H9 (cell line): ENCODE measurements around the gene GNAS. TPM values are rescaled to one million over a fixed set of nuclear protein-coding genes. Genes with fewer than 3 reads are reported as not detected.
A peak's percentile ranks its signal among the peaks of the same experiment; 100 is the strongest.

Experiments
- DNase-seq: peaks from one replicate; pipeline ENCODE4 v3.0.0-alpha.2; 2017
- H2AFZ ChIP-seq: one replicate; pipeline ENCODE4 v1.6.1; 2013; ENCODE audit warnings: mild to moderate bottlenecking, low read length, control low read depth, moderate library complexity
- H2AK5ac ChIP-seq: 2 replicates; pipeline ENCODE4 v1.6.1; 2013; ENCODE audit warnings: low read length, control low read depth, mixed read lengths; ENCODE audit not compliant: insufficient read length
- H2BK120ac ChIP-seq: one replicate; pipeline ENCODE4 v1.6.1; 2013; ENCODE audit warnings: low read depth, mild to moderate bottlenecking, low read length, control low read depth, inconsistent platforms; ENCODE audit not compliant: poor library complexity, severe bottlenecking
- H2BK12ac ChIP-seq: 2 replicates; pipeline ENCODE4 v1.6.1; 2013; ENCODE audit warnings: low read length, control low read depth, mixed read lengths, low read depth; ENCODE audit not compliant: insufficient read length
- H2BK15ac ChIP-seq: 2 replicates; pipeline ENCODE4 v1.6.1; 2013; ENCODE audit warnings: low read depth, low read length, control low read depth
- H2BK20ac ChIP-seq: one replicate; pipeline ENCODE4 v1.6.1; 2013; ENCODE audit warnings: low read depth, mild to moderate bottlenecking, low read length, control low read depth, inconsistent platforms; ENCODE audit not compliant: poor library complexity, severe bottlenecking
- H2BK5ac ChIP-seq: 2 replicates; pipeline ENCODE4 v1.6.1; 2013; ENCODE audit warnings: low read length, control low read depth, mixed read lengths; ENCODE audit not compliant: insufficient read length
- H3K14ac ChIP-seq: 2 replicates; pipeline ENCODE4 v1.6.1; 2013; ENCODE audit warnings: low read length, control low read depth; ENCODE audit not compliant: insufficient read depth
- H3K18ac ChIP-seq: 2 replicates; pipeline ENCODE4 v1.6.1; 2013; ENCODE audit warnings: low read depth, mild to moderate bottlenecking, mixed read lengths, low read length, control low read depth; ENCODE audit not compliant: insufficient read length
- H3K23ac ChIP-seq: 2 replicates; pipeline ENCODE4 v1.6.1; 2013; ENCODE audit warnings: low read length, control low read depth, mixed read lengths, low read depth; ENCODE audit not compliant: insufficient read length
- H3K23me2 ChIP-seq: 2 replicates; pipeline ENCODE4 v1.6.1; 2013; ENCODE audit warnings: low read depth, mild to moderate bottlenecking, mixed read lengths, low read length, control low read depth; ENCODE audit not compliant: insufficient read length, poor library complexity, severe bottlenecking
- H3K27ac ChIP-seq: 2 replicates; pipeline ENCODE4 v1.5.1; 2013; ENCODE audit warnings: low read length, control low read depth, mixed read lengths, low read depth; ENCODE audit not compliant: insufficient read length
- H3K27me3 ChIP-seq: 2 replicates; pipeline ENCODE4 v1.6.1; 2013; ENCODE audit warnings: low read length, control low read depth, inconsistent platforms; ENCODE audit not compliant: insufficient read depth
- H3K4ac ChIP-seq: 2 replicates; pipeline ENCODE4 v1.6.1; 2013; ENCODE audit warnings: low read depth, mild to moderate bottlenecking, control low read depth, inconsistent platforms, low read length, moderate library complexity
- H3K4me1 ChIP-seq: 2 replicates; pipeline ENCODE4 v1.6.1; 2013; ENCODE audit warnings: low read length, control low read depth, inconsistent platforms; ENCODE audit not compliant: insufficient read depth
- H3K4me2 ChIP-seq: 2 replicates; pipeline ENCODE4 v1.6.1; 2013; ENCODE audit warnings: low read length, control low read depth, mixed read lengths; ENCODE audit not compliant: insufficient read length, insufficient read depth
- H3K56ac ChIP-seq: 2 replicates; pipeline ENCODE4 v1.6.1; 2013; ENCODE audit warnings: low read depth, mild to moderate bottlenecking, mixed read lengths, low read length, control low read depth; ENCODE audit not compliant: insufficient read length
- H3K79me1 ChIP-seq: 2 replicates; pipeline ENCODE4 v1.6.1; 2013; ENCODE audit warnings: low read depth, mild to moderate bottlenecking, moderate library complexity, low read length, control low read depth, inconsistent platforms; ENCODE audit not compliant: insufficient read depth, poor library complexity, severe bottlenecking
- H3K79me2 ChIP-seq: 2 replicates; pipeline ENCODE4 v1.6.1; 2013; ENCODE audit warnings: low read length, control low read depth, inconsistent platforms; ENCODE audit not compliant: insufficient read depth
- H3K9ac ChIP-seq: 2 replicates; pipeline ENCODE4 v1.6.1; 2013; ENCODE audit warnings: low read length, control low read depth, mixed read lengths; ENCODE audit not compliant: insufficient read length; ENCODE audit errors: extremely low read depth
- H3K9me3 ChIP-seq: one replicate; pipeline ENCODE4 v1.6.1; 2013; ENCODE audit warnings: low read depth, low read length, inconsistent platforms; ENCODE audit not compliant: control insufficient read depth
- H3T11ph ChIP-seq: one replicate; pipeline ENCODE4 v1.6.1; 2013; ENCODE audit warnings: mild to moderate bottlenecking, low read length, control low read depth, inconsistent platforms
- H4K20me1 ChIP-seq: one replicate; pipeline ENCODE4 v1.6.1; 2013; ENCODE audit not compliant: control insufficient read depth, insufficient read length, insufficient read depth
- H4K5ac ChIP-seq: 2 replicates; pipeline ENCODE4 v1.6.1; 2013; ENCODE audit warnings: low read depth, mild to moderate bottlenecking, mixed read lengths, low read length, control low read depth; ENCODE audit not compliant: insufficient read length
- H4K8ac ChIP-seq: replicated peaks from 2 replicates; pipeline ENCODE4 v1.6.1; 2013; ENCODE audit warnings: low read length, control low read depth, mixed read lengths, low read depth; ENCODE audit not compliant: insufficient read length
- H4K91ac ChIP-seq: 2 replicates; pipeline ENCODE4 v1.6.1; 2013; ENCODE audit warnings: low read depth, mild to moderate bottlenecking, moderate library complexity, mixed read lengths, low read length, control low read depth; ENCODE audit not compliant: insufficient read length
- H3K27ac Mint-ChIP-seq, 3 experiments: 2 replicates in 2 of 3; 3 replicates in 1 of 3; pipeline ENCODE4 v1.8.0; 2020 to 2021; ENCODE audit warnings: mixed read lengths in 3 of 3, mild to moderate bottlenecking in 1 of 3, moderate library complexity in 1 of 3
- H3K27me3 Mint-ChIP-seq: 2 replicates; pipeline ENCODE4 v1.8.0; 2021; ENCODE audit warnings: low read depth, mild to moderate bottlenecking, moderate library complexity, mixed read lengths
- H3K36me3 Mint-ChIP-seq, 3 experiments: 2 replicates in 2 of 3; 3 replicates in 1 of 3; pipeline ENCODE4 v1.8.0; 2020 to 2021; ENCODE audit warnings: low read depth in 3 of 3, mixed read lengths in 3 of 3; ENCODE audit not compliant: insufficient read depth in 1 of 3
- H3K4me1 Mint-ChIP-seq, 2 experiments: 2 replicates each; pipeline ENCODE4 v1.8.0; 2020; ENCODE audit warnings: mixed read lengths in 2 of 2
- H3K4me3 Mint-ChIP-seq, 2 experiments: 2 replicates in 1 of 2; 3 replicates in 1 of 2; pipeline ENCODE4 v1.8.0; 2020 to 2021; ENCODE audit warnings: mild to moderate bottlenecking in 2 of 2, mixed read lengths in 2 of 2, moderate library complexity in 1 of 2
- H3K9me3 Mint-ChIP-seq, 2 experiments: 2 replicates in 1 of 2; 3 replicates in 1 of 2; pipeline ENCODE4 v1.8.0; 2020; ENCODE audit warnings: mild to moderate bottlenecking in 2 of 2, mixed read lengths in 2 of 2, moderate library complexity in 1 of 2
- CTCF ChIP-seq: fragments of 200-600 bp; sonication (generic); conservative IDR thresholded peaks from 3 replicates; pipeline ENCODE4 v1.8.0; 2021; ENCODE audit warnings: antibody characterized with exemption, mild to moderate bottlenecking
- WGBS: extraction: QIAGEN DNeasy Blood & Tissue Kit; methylation state at CpG from one replicate; pipeline ENCODE4 v1.1.7; 2013; ENCODE audit warnings: missing lambda C conversion rate, low lambda C conversion rate, mixed read lengths; ENCODE audit not compliant: insufficient read length; ENCODE audit errors: extremely low coverage; 5-methylcytosine and 5-hydroxymethylcytosine counted together
- total RNA-seq: library from RNA; stranded (reverse); gene quantifications from 2 replicates; pipeline ENCODE4 v1.2.1, GENCODE V29; 2021

Gene GNAS
- total RNA-seq, 1 experiment from 2014 or later: 920 TPM

DNA sequence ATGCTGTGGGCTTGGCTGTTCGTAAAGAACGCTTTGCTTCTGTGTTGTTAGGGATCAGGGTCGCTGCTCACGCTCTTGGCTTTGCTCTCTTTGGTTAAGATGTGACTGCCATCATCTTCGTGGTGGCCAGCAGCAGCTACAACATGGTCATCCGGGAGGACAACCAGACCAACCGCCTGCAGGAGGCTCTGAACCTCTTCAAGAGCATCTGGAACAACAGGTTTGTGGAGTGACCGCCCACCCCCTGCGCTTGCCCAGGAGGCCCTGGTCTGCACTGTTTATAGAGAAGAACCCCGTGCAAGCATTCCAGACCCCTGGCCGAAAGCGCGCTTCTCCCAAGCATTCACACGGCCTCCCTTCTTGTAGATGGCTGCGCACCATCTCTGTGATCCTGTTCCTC, 57.1 kb downstream of the GNAS start:
- no peak for TF ChIP-seq CTCF
- H2AK5ac ChIP-seq: no peak overlapping the region
- no peak overlapping the region for H2BK15ac ChIP-seq
- DNase-seq: no peak
- no peak overlapping the region for H3T11ph ChIP-seq
- H3K4ac ChIP-seq: no peak overlapping the region
- H3K27me3 ChIP-seq: no peaks in the 10 kb centered on the region
- Mint-ChIP-seq H3K4me3 (no peak overlapping the region), H3K36me3 (peaks cover 60 to 77% (median 75%) of the 10 kb centered on the region in 3 experiments; a peak in 6 of 7 replicates), H3K9me3 (no peaks in the 10 kb centered on the region), H3K4me1 (0 out of 4 replicates have a peak, but pooled peaks cover 0 to 3% of the 10 kb centered on the region in 2 experiments), H3K27ac (0 out of 7 replicates have a peak overlapping the region, but pooled peaks of 1 of the 3 experiments have one; percentile 53), H3K27me3 (no peaks in the 10 kb centered on the region)
- no peaks in the 10 kb centered on the region for H3K23me2 ChIP-seq
- H2BK5ac ChIP-seq: no peak overlapping the region
- H3K56ac ChIP-seq: no peak overlapping the region
- H2BK120ac ChIP-seq: no peak overlapping the region
- H3K79me1 ChIP-seq: no peaks in the 10 kb centered on the region
- no peaks in the 10 kb centered on the region for H4K20me1 ChIP-seq
- no peak overlapping the region for H2BK12ac ChIP-seq
- H3K27ac ChIP-seq: no peak overlapping the region
- H3K18ac ChIP-seq: no peak overlapping the region
- WGBS: no CpG with 5 or more reads among the region's 15 CpGs
- no peak overlapping the region for H3K23ac ChIP-seq
- no peak overlapping the region for H4K91ac ChIP-seq
- H2BK20ac ChIP-seq: no peak overlapping the region
- no peak overlapping the region for H3K9ac ChIP-seq
- no peak overlapping the region for H3K14ac ChIP-seq
- no peak overlapping the region for H3K4me2 ChIP-seq
- no peaks in the 10 kb centered on the region for H3K9me3 ChIP-seq
- H3K4me1 ChIP-seq: no peaks in the 10 kb centered on the region
- H4K5ac ChIP-seq: no peak overlapping the region
- no peak overlapping the region for H2AFZ ChIP-seq
- no peak overlapping the region for H4K8ac ChIP-seq
- no peaks in the 10 kb centered on the region for H3K79me2 ChIP-seq
